GM12872 (cell line): ENCODE data around the gene TRDMT1.

Experiments
- CTCF ChIP-seq: IDR thresholded peaks from 3 replicates; pipeline ENCODE4 v1.5.1; 2011; ENCODE audit warnings: low read depth, mild to moderate bottlenecking, low read length, moderate library complexity; ENCODE audit not compliant: insufficient read depth

TRDMT1 gene

GRCh38 chr10:17235136-17235535 is 33.7 kb upstream of the TRDMT1 start:
- no peak for TF ChIP-seq CTCF

GRCh38 chr10:17234431-17234945 is 33.0 kb upstream of the TRDMT1 start:
- TF ChIP-seq CTCF = no peak

GRCh38 chr10:17233286-17233991 is 32.0 kb upstream of the TRDMT1 start:
- TF ChIP-seq CTCF = no peak

DNA sequence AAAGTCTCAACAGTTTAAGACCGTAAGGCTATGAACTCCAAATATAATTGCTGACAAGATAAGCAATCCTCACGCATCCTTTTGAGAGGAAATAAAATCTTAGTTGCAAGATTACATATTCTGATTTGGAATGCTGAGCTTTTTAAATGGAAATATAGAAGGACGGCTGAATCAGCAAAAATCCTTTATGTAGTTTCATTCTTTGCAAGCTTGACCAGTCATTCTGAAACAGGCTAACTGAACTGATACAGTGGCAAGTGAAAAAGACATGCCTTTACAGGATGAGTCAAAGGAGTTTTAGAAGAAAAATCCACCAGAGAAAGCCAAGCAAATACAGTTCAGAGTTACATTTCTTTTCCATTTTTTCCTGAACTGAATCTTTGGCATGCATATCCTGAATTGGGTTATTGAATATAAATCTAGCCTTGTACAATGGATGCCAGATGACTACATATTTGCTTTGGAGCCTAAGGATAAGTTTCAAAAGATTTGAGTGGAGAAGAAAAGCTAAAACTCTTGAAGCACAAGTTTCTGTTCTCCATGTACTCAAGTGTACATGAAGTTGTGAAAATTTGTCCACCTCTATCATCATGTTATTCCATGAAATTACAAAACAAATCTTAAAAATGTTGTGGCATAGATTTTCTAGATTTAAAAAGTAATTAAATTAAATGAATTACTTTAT is 30.9 kb upstream of the TRDMT1 start:
- no peak for TF ChIP-seq CTCF

- TF ChIP-seq CTCF = no peak
Observed at GRCh38 chr10:17231788-17232187, 30.3 kb upstream of the TRDMT1 start.

DNA sequence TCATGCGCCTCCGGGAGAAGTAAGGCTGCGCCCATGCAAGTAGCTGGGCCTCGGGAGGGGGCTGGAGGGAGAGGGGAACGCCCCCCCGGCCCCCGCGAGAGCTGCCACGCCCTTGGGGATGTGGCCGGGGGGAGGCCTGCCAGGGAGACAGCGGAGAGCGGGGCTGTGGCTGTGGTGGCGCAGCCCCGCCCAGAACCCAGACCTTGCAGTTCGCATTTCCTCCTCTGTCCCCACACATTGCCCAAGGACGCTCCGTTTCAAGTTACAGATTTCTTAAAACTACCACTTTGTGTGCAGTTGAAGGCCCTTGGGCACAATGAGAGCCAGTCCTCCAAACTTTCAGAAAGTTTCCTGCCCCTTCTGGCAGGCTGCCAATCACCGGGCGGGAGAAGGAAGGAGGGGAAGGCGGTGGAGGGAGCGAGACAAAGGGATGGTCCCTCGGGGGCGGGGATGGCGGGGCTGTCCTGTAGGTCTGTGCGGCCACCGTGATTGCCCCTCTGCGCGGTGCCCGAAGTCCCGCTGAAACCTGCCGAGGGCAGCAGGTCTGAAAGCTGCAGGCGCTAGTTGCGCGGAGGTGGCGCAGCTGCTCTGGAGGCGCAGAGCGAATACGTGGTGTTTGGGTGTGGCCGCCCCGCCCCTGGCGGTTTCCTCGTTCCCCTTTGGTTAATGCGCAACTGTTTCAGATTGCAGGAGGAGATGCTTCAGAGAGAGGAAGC is 28.7 kb upstream of the TRDMT1 start:
- no peak for TF ChIP-seq CTCF

DNA sequence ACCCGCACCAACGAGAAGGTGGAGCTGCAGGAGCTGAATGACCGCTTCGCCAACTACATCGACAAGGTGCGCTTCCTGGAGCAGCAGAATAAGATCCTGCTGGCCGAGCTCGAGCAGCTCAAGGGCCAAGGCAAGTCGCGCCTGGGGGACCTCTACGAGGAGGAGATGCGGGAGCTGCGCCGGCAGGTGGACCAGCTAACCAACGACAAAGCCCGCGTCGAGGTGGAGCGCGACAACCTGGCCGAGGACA is 28.2 kb upstream of the TRDMT1 start:
- no peak for TF ChIP-seq CTCF
